SK-N-SH (cell line): ENCODE measurements around the gene NMNAT2.

ENCODE experiments used
- CHD2 ChIP-seq: fragments of 150-350 bp; IDR thresholded peaks from 2 replicates; pipeline ENCODE4 v1.6.1; 2018; ENCODE audit warnings: low read length; ENCODE audit not compliant: partially characterized antibody
- EP300 ChIP-seq, 2 experiments: IDR thresholded peaks; 2 replicates each; pipeline versions ENCODE4 v1.4.0 to v1.6.1; 2012; ENCODE audit warnings: borderline replicate concordance in 1 of 2, low read depth in 1 of 2, low read length in 1 of 2
- FOXM1 ChIP-seq: IDR thresholded peaks from 2 replicates; pipeline ENCODE4 v1.4.0; 2012; ENCODE audit warnings: low read depth, mild to moderate bottlenecking
- MXI1 ChIP-seq: IDR thresholded peaks from 2 replicates; pipeline ENCODE4 v1.6.1; 2012; ENCODE audit warnings: mild to moderate bottlenecking, low read depth, low read length, improper control_type of control experiment
- NFIC ChIP-seq: IDR thresholded peaks from 2 replicates; pipeline ENCODE4 v1.4.0; 2012; ENCODE audit warnings: borderline replicate concordance
- POLR2AphosphoS5 ChIP-seq: IDR thresholded peaks from 2 replicates; pipeline ENCODE4 v1.6.1; 2012; ENCODE audit warnings: low read depth, low read length
- TAF1 ChIP-seq: IDR thresholded peaks from 2 replicates; pipeline ENCODE4 v1.6.1; 2012; ENCODE audit warnings: low read depth, mild to moderate bottlenecking, low read length, moderate library complexity, borderline replicate concordance
- ZBTB33 ChIP-seq: IDR thresholded peaks from 2 replicates; pipeline ENCODE4 v1.4.0; 2012; ENCODE audit warnings: low read depth, borderline replicate concordance
- TF ChIP-seq, protein P1 (sequence below): fragments of 200-600 bp; sonication (generic); IDR thresholded peaks from 2 replicates; pipeline ENCODE4 v1.6.1; 2017; ENCODE audit warnings: antibody characterized with exemption, mild to moderate bottlenecking, moderate library complexity
- TF ChIP-seq, protein P2 (sequence below): IDR thresholded peaks from 2 replicates; pipeline ENCODE4 v1.6.1; 2012; ENCODE audit warnings: mild to moderate bottlenecking, low read depth, low read length, moderate library complexity

DNA sequence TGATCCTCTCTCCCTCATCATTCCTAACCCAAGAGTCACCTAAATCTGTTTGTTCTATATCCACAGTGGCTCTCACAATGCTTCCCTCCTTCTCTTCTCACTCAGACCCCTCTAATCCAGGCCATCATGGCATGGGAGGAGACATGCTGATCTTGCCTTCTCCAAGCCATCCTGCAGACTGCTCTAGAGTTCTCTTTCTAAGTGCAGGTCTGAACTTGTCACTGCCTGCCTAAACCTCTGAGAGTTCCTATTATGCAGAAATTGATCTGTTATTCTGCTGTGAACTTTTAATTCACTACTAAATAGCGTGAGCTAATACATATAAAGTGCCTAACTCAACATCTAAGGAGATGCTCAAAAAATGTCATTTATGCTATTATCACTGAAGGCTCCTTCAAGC, 205.3 kb downstream of the NMNAT2 start:
- no peak for TF ChIP-seq POLR2AphosphoS5
- no peak for TF ChIP-seq TAF1
- TF ChIP-seq, protein P1, sequence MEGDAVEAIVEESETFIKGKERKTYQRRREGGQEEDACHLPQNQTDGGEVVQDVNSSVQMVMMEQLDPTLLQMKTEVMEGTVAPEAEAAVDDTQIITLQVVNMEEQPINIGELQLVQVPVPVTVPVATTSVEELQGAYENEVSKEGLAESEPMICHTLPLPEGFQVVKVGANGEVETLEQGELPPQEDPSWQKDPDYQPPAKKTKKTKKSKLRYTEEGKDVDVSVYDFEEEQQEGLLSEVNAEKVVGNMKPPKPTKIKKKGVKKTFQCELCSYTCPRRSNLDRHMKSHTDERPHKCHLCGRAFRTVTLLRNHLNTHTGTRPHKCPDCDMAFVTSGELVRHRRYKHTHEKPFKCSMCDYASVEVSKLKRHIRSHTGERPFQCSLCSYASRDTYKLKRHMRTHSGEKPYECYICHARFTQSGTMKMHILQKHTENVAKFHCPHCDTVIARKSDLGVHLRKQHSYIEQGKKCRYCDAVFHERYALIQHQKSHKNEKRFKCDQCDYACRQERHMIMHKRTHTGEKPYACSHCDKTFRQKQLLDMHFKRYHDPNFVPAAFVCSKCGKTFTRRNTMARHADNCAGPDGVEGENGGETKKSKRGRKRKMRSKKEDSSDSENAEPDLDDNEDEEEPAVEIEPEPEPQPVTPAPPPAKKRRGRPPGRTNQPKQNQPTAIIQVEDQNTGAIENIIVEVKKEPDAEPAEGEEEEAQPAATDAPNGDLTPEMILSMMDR = no peak
- TF ChIP-seq, protein P2, sequence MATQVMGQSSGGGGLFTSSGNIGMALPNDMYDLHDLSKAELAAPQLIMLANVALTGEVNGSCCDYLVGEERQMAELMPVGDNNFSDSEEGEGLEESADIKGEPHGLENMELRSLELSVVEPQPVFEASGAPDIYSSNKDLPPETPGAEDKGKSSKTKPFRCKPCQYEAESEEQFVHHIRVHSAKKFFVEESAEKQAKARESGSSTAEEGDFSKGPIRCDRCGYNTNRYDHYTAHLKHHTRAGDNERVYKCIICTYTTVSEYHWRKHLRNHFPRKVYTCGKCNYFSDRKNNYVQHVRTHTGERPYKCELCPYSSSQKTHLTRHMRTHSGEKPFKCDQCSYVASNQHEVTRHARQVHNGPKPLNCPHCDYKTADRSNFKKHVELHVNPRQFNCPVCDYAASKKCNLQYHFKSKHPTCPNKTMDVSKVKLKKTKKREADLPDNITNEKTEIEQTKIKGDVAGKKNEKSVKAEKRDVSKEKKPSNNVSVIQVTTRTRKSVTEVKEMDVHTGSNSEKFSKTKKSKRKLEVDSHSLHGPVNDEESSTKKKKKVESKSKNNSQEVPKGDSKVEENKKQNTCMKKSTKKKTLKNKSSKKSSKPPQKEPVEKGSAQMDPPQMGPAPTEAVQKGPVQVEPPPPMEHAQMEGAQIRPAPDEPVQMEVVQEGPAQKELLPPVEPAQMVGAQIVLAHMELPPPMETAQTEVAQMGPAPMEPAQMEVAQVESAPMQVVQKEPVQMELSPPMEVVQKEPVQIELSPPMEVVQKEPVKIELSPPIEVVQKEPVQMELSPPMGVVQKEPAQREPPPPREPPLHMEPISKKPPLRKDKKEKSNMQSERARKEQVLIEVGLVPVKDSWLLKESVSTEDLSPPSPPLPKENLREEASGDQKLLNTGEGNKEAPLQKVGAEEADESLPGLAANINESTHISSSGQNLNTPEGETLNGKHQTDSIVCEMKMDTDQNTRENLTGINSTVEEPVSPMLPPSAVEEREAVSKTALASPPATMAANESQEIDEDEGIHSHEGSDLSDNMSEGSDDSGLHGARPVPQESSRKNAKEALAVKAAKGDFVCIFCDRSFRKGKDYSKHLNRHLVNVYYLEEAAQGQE = no peak
- TF ChIP-seq FOXM1 = no peak
- no peak for TF ChIP-seq NFIC
- TF ChIP-seq EP300 (IDR thresholded peaks at IDR 0.05; ENCODE audit: borderline replicate concordance in 1 of 2, low read depth in 1 of 2, low read length in 1 of 2) = no peak
- TF ChIP-seq MXI1 = no peak
- no peak for TF ChIP-seq ZBTB33
- TF ChIP-seq CHD2 = no peak
